Hepatocyte (in vitro differentiated cells): ENCODE results near the gene MIS18A. TPM values are rescaled to one million over a fixed set of nuclear protein-coding genes. Genes with fewer than 3 reads are reported as not detected.

Experiments
- DNase-seq: peaks from one replicate; pipeline ENCODE4 v3.0.0-alpha.2; 2016; ENCODE audit warnings: low spot score
- H2AFZ ChIP-seq: fragments of 200-600 bp; sonication (generic); 2 replicates; pipeline ENCODE4 v1.6.0; 2016; ENCODE audit warnings: antibody characterized with exemption, mild to moderate bottlenecking
- H3K27ac ChIP-seq: fragments of 200-600 bp; sonication (generic); 2 replicates; pipeline ENCODE4 v1.5.1; 2016; ENCODE audit warnings: mild to moderate bottlenecking
- H3K27me3 ChIP-seq: fragments of 200-600 bp; sonication (generic); 2 replicates; pipeline ENCODE4 v1.6.1; 2016
- H3K36me3 ChIP-seq: fragments of 200-600 bp; sonication (generic); replicated peaks from 2 replicates; pipeline ENCODE4 v1.5.1; 2016; ENCODE audit warnings: low read depth; ENCODE audit not compliant: insufficient read depth
- H3K4me1 ChIP-seq: fragments of 200-600 bp; sonication (generic); 2 replicates; pipeline ENCODE4 v1.5.1; 2016; ENCODE audit warnings: mild to moderate bottlenecking, moderate library complexity; ENCODE audit not compliant: insufficient read depth
- H3K4me2 ChIP-seq: fragments of 200-600 bp; sonication (generic); 2 replicates; pipeline ENCODE4 v1.6.0; 2016
- H3K4me3 ChIP-seq: fragments of 200-600 bp; sonication (generic); 2 replicates; pipeline ENCODE4 v1.5.1; 2016; ENCODE audit warnings: mild to moderate bottlenecking
- H3K79me2 ChIP-seq: fragments of 200-600 bp; sonication (generic); 2 replicates; pipeline ENCODE4 v1.6.0; 2017; ENCODE audit warnings: mild to moderate bottlenecking
- H3K9me2 ChIP-seq: fragments of 200-600 bp; sonication (generic); replicated peaks from 2 replicates; pipeline ENCODE4 v1.6.0; 2017; ENCODE audit warnings: mild to moderate bottlenecking; ENCODE audit not compliant: insufficient read depth
- H3K9me3 ChIP-seq: fragments of 200-600 bp; sonication (generic); 2 replicates; pipeline ENCODE4 v1.5.1; 2016; ENCODE audit warnings: low read depth, mild to moderate bottlenecking
- H4K20me1 ChIP-seq: fragments of 200-600 bp; sonication (generic); 2 replicates; pipeline ENCODE4 v1.6.0; 2016; ENCODE audit warnings: mild to moderate bottlenecking; ENCODE audit not compliant: insufficient read depth, poor library complexity, severe bottlenecking
- EZH2 ChIP-seq: fragments of 200-600 bp; sonication (generic); IDR thresholded peaks from 2 replicates; pipeline ENCODE4 v1.6.1; 2016; ENCODE audit warnings: antibody characterized with exemption, mild to moderate bottlenecking, borderline replicate concordance
- EZH2phosphoT487 ChIP-seq: fragments of 200-600 bp; sonication (generic); IDR thresholded peaks from one replicate; pipeline ENCODE4 v1.6.1; 2018; ENCODE audit warnings: antibody characterized with exemption, mild to moderate bottlenecking, low read depth, moderate library complexity; ENCODE audit not compliant: unreplicated experiment, severe bottlenecking
- WGBS: methylation state at CpG from one replicate; pipeline ENCODE4 v1.1.6; 2016; ENCODE audit warnings: low lambda C conversion rate; ENCODE audit errors: missing lambda C conversion rate; 5-methylcytosine and 5-hydroxymethylcytosine counted together
- polyA plus RNA-seq: library from polyadenylated mRNA; unstranded; fragments of >200 nt; fragmentation: Nextera tagmentation; extraction: Ambion mirVana; gene quantifications from 2 replicates; pipeline ENCODE4 v1.2.1, GENCODE V29; 2016
- total RNA-seq: library from RNA; depleted of rRNA; stranded (reverse); fragments of >200 nt; gene quantifications from 2 replicates; pipeline ENCODE4 v1.2.3, GENCODE V29; 2014
- TF ChIP-seq, protein P1 (sequence below): fragments of 200-600 bp; sonication (generic); IDR thresholded peaks from 2 replicates; pipeline ENCODE4 v1.5.1; 2016; ENCODE audit warnings: antibody characterized with exemption, mild to moderate bottlenecking; ENCODE audit not compliant: poor library complexity

The MIS18A gene
- total and polyA plus RNA-seq, 2 experiments from 2014 or later: 9.4 to 11.2 TPM

DNA sequence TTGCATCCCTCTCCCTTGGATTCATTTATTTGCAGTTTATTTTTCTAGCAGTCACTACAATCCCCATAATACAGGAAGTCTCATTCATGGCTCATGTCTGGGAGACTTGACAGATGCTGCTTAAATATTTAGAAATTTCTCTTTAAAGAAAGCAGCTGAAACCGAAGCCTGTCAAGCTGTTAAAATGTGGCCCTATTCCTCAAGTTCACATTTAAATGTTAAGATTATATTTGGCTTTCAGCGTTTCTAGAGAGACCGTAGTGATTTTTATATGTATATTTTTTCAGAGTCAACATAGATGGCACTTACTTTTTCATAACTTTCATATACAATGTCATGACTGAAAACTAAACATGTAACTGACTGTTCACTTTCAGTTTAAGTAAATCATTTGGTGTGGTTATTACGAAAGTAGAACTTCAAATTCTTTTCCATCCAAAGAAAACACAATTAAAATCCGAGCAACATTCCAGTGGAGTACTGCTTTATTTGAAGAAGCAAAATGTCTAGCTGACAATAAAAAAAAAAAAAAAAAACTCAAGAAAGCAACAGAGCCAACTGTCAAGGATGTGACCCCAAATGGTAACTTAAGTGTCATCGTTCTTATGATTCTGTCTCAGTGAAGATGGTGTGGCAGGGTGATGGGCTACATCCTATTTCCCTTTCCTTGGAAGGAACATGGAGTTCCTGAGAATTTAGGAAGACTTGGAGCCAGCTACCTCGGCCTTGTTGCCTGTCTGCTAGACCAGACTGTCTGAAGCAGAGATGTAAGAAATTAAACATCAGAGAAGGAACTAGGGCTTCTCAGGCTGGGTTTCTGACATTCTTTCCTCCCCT, 37.8 kb downstream of the MIS18A start:
- TF ChIP-seq, protein P1, sequence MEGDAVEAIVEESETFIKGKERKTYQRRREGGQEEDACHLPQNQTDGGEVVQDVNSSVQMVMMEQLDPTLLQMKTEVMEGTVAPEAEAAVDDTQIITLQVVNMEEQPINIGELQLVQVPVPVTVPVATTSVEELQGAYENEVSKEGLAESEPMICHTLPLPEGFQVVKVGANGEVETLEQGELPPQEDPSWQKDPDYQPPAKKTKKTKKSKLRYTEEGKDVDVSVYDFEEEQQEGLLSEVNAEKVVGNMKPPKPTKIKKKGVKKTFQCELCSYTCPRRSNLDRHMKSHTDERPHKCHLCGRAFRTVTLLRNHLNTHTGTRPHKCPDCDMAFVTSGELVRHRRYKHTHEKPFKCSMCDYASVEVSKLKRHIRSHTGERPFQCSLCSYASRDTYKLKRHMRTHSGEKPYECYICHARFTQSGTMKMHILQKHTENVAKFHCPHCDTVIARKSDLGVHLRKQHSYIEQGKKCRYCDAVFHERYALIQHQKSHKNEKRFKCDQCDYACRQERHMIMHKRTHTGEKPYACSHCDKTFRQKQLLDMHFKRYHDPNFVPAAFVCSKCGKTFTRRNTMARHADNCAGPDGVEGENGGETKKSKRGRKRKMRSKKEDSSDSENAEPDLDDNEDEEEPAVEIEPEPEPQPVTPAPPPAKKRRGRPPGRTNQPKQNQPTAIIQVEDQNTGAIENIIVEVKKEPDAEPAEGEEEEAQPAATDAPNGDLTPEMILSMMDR: no peak
- no peak for TF ChIP-seq EZH2
- no peak for TF ChIP-seq EZH2phosphoT487
- Histone ChIP-seq H3K27ac (peak overlapping the region; percentile 11), H3K9me3 (no peaks in the 10 kb centered on the region), H4K20me1 (no peaks in the 10 kb centered on the region), H3K36me3 (no peaks in the 10 kb centered on the region), H2AFZ (no peak overlapping the region), H3K4me2 (peak overlapping the region; percentile 45), H3K79me2 (no peaks in the 10 kb centered on the region), H3K9me2 (no peaks in the 10 kb centered on the region), H3K4me3 (no peak overlapping the region), H3K27me3 (no peaks in the 10 kb centered on the region), H3K4me1 (no peaks in the 10 kb centered on the region)
- no peak for DNase-seq
- WGBS: 73% methylated on average over 7 of the region's 7 CpGs

DNA sequence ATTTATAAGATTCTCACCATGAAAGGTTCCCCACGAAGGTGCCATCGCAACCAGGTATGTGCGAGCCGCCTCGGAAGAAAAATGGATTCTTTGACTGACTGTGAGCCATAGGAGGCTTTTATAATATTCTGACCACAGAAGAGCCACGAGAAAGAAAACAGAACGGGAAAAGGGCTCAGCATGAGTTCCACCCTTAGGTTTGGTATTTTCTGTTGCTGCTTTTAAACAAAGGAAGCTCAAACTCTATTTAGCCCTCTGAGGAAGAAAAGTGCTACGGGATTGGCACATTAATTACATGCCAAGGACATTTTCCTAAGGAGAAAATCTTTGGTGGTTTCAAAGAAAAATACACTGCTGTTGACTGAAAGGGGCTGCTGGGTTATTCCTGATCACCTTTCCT, 39.3 kb downstream of the MIS18A start:
- no peaks in the 10 kb centered on the region for H3K9me2 ChIP-seq
- no peaks in the 10 kb centered on the region for H3K27me3 ChIP-seq
- no peaks in the 10 kb centered on the region for H4K20me1 ChIP-seq
- H3K79me2 ChIP-seq: no peaks in the 10 kb centered on the region
- H3K4me3 ChIP-seq: no peak overlapping the region
- no peak overlapping the region for H3K27ac ChIP-seq
- H3K36me3 ChIP-seq: no peaks in the 10 kb centered on the region
- no peaks in the 10 kb centered on the region for H3K9me3 ChIP-seq
- no peak for TF ChIP-seq EZH2phosphoT487
- TF ChIP-seq EZH2: no peak
- TF ChIP-seq, protein P1: no peak
- no peak for DNase-seq
- no peak overlapping the region for H3K4me2 ChIP-seq
- 75% methylated on average over 8 of the region's 8 CpGs for whole genome bisulfite sequencing
- H2AFZ ChIP-seq: no peak overlapping the region
- H3K4me1 ChIP-seq: no peaks in the 10 kb centered on the region

DNA sequence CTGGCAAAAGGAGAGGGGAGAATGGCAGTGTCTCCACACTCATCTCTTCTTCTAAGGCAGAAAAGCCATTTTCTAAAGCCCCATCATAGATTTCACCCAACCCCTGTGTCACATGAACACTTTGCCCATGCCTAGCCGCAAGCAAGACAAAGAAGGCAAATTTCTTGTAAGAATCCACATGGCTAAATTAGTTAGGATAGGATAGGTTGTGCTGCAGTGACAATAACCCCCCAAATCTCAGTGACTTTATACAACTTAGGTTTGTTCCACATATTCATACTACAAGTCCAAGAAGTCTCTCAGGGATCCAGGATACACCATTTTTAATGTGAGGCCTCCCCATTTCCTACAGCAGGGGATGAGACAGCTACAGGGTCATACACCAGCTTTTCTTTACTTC, 40.8 kb downstream of the MIS18A start:
- Histone ChIP-seq H3K36me3 (no peaks in the 10 kb centered on the region), H3K27me3 (no peaks in the 10 kb centered on the region), H3K4me3 (no peak overlapping the region), H3K9me3 (no peaks in the 10 kb centered on the region), H3K79me2 (no peaks in the 10 kb centered on the region), H3K4me1 (no peaks in the 10 kb centered on the region), H3K27ac (no peak overlapping the region), H2AFZ (no peak overlapping the region), H3K9me2 (no peaks in the 10 kb centered on the region), H3K4me2 (no peak overlapping the region), H4K20me1 (no peaks in the 10 kb centered on the region)
- TF ChIP-seq EZH2phosphoT487: no peak
- TF ChIP-seq, protein P1: no peak
- TF ChIP-seq EZH2: no peak
- DNase-seq: no peak
- WGBS: 96% methylated on average over 1 of the region's 1 CpG
